ENCODE results near the gene C14orf132.

C14orf132 gene

DNA sequence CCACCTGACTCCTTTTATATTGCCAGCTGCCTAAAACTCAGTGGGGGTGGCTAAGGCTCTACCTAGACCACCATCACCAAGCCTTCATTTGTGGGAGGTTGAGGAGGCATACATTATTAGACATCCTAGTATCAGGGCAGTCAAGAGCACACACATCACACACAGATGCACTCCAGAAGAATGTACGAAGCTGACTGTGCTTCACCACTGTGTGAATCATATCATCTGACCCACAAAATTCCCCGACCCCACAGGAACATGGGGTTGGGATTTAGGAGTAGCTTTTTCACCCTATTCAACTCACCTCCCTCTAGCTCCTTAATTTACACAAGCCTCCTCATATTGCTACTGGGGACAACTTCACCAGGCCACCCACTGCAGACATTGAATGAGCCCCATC lies 100.7 kb downstream of the C14orf132 start:
- DNase-seq, result no peak

- no peak for DNase-seq
These were observed 101.8 kb downstream of the C14orf132 start for GRCh38 chr14:96140952-96141351.
